Sigmoid colon (tissue), 7 donors: ENCODE data around the gene ATP2B2. TPM values are rescaled to one million over a fixed set of nuclear protein-coding genes. Genes with fewer than 3 reads are reported as not detected.

ENCODE experiments used
- DNase-seq: peaks from one replicate; pipeline ENCODE4 v3.0.0-alpha.2; 2019
- H3K27ac ChIP-seq, 4 donors: fragments of 200-600 bp; sonication (generic); one replicate each; pipeline ENCODE4 v1.5.1; 2016 to 2019; ENCODE audit warnings: mild to moderate bottlenecking in 1 of 4
- H3K27me3 ChIP-seq, 3 donors: fragments of 200-600 bp; sonication (generic); one replicate each; pipeline ENCODE4 v1.5.1; 2019; ENCODE audit warnings: mild to moderate bottlenecking in 1 of 3
- H3K36me3 ChIP-seq, 4 donors: fragments of 200-600 bp; sonication (generic); one replicate each; pipeline ENCODE4 v1.5.1; 2016 to 2019
- H3K4me1 ChIP-seq, 4 donors: fragments of 200-600 bp; sonication (generic); one replicate each; pipeline ENCODE4 v1.5.1; 2017 to 2019
- H3K4me3 ChIP-seq, 4 donors: fragments of 200-600 bp; sonication (generic); one replicate each; pipeline ENCODE4 v1.5.1; 2017 to 2019; ENCODE audit warnings: mild to moderate bottlenecking in 2 of 4, moderate library complexity in 1 of 4
- H3K9me3 ChIP-seq, 4 donors: fragments of 200-600 bp in 3 of 4; sonication (generic) in 3 of 4; one replicate each; pipeline versions ENCODE4 v1.5.1 to v1.6.1; 2013 to 2019
- CTCF ChIP-seq, 4 experiments: fragments of 450-650 bp in 3 of 4; fragments of 200-600 bp in 1 of 4; IDR thresholded peaks; one replicate each; pipeline ENCODE4 v1.5.1; 2016 to 2019; ENCODE audit warnings: antibody characterized with exemption in 4 of 4, mild to moderate bottlenecking in 3 of 4, moderate library complexity in 2 of 4
- EP300 ChIP-seq, 4 donors: sonication (generic); formaldehyde crosslinking; IDR thresholded peaks; one replicate each; pipeline ENCODE4 v1.6.1; 2017; ENCODE audit warnings: antibody characterized with exemption in 4 of 4
- POLR2A ChIP-seq, 2 donors: fragments of 450-650 bp; IDR thresholded peaks; one replicate each; pipeline ENCODE4 v1.6.1; 2016; ENCODE audit warnings: antibody characterized with exemption in 2 of 2, mild to moderate bottlenecking in 2 of 2, moderate library complexity in 2 of 2
- POLR2AphosphoS5 ChIP-seq, 4 donors: sonication (generic); formaldehyde crosslinking; IDR thresholded peaks; one replicate each; pipeline ENCODE4 v1.6.1; 2017; ENCODE audit warnings: antibody characterized with exemption in 4 of 4
- WGBS, 2 donors: extraction: QIAGEN DNeasy Blood & Tissue Kit; methylation state at CpG; one replicate each; pipeline ENCODE4 v1.1.7; 2013; 5-methylcytosine and 5-hydroxymethylcytosine counted together
- intact Hi-C: fragments of 100-400 bp; cut with DNase I; formaldehyde crosslinking; loops from one replicate; pipeline ENCODE4 v1.15.1; 2023
- polyA plus RNA-seq, 3 donors: library from polyadenylated mRNA; stranded (reverse); fragments of 200-250 nt; gene quantifications; one replicate each; pipeline ENCODE4 v1.2.3, GENCODE V29; 2013
- total RNA-seq, 4 donors: library from RNA; depleted of rRNA; stranded (reverse); fragments of >200 nt; gene quantifications; one replicate each; pipeline ENCODE4 v1.1.0, GENCODE V29; 2016
- donor health status: healthy with polysubstance abuse.
- donor health status: Bipolar disorder and iron deficiency.
- donor health status: healthy.

Gene ATP2B2
- total RNA-seq = under 1 TPM in 3 of 4 donors, not detected in 1; under 0.01 to 0.83 (median 0.36) TPM
- under 1 TPM in 1 of 3 donors, not detected in 2; 0.10 TPM for polyA plus RNA-seq

DNA sequence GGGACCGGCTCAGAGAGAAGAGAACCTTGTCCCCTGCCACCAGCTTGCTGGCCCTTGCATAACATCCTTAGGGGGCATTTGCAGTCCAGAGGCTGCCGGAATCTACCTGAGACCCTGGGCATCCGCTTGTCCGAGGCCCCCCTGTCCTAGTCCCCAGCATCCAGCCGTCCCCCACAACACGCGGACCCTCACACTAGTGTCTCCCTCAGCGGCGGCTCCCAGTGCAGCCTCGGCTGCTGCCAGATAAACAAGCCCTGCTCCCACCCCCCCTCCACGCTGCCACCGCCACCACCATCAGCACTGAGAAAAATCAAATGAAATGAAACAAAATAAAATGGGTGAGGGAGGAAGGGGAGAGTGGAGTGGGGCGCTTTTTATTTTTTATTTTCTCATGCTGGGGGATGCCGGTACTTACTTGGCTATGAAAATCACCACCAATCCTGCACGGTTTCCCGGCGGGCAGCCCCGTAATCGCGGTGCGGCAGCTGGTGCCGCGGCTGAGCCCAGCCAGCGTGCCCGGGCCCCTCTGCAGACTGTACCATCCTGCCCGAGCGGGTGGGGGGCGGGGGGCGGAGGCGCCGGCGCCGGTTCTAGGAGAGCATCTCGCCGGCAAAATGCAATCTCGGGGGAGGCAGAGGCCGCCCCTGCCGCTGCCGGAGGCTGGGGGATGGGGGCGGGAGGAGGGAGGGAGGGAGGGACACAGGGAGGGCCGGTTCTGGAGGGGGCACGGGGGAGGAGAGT, at the start of gene ATP2B2:
Gene ATP2B2, minus strand, starts transcription at position 537 of the 741 bp plus-strand sequence. CDS start 56,043 bp downstream, outside the sequence.
- Histone ChIP-seq H3K36me3 (no peaks in the 10 kb centered on the region), H3K27me3 (peaks cover 6 to 43% (median 31%) of the 10 kb centered on the region in 3 donors), H3K4me3 (peak within 1 kb of the TSS; percentile 14 to 44 (median 26)), H3K9me3 (no peaks in the 10 kb centered on the region), H3K27ac (no peak within 1 kb of the TSS), H3K4me1 (peaks cover 0 to 13% (median 11%) of the 10 kb centered on the region in 4 donors)
- intact Hi-C loops = no loop called here
- 7% methylated on average over 41 to 42 of the region's 42 CpGs for WGBS, 2 donors
- no peak for DNase-seq
- no peak for TF ChIP-seq POLR2A (IDR thresholded peaks at IDR 0.05)

DNA sequence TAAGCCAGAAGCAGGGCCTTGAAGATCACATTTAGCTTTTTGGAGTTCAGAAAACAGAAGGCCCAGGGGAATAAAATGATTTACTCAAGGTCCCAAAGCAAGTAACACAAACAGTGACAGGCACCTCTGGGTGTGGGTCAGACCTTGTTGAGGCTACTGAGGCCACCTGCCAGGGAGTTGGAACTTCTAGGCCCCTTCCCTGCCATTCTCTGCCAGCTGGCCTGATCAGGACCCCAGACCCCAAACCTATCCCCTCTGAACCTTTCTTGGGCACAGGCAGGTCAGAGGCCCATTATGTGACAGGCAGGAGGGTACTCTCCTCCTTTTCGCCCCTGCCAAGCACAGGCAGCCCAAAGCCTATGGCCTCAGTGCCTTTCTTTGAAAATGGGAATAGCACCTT, 49.4 kb upstream of the ATP2B2 start:
- H3K27ac ChIP-seq = no peak overlapping the region
- H3K36me3 ChIP-seq = no peaks in the 10 kb centered on the region
- intact Hi-C loops = no loop called here
- WGBS, 2 donors = 86 to 92% methylated on average over 1 of the region's 1 CpG
- no peaks in the 10 kb centered on the region for H3K27me3 ChIP-seq
- no peak for TF ChIP-seq POLR2AphosphoS5 (IDR thresholded peaks at IDR 0.05)
- TF ChIP-seq CTCF (IDR thresholded peaks at IDR 0.05) = no peak
- no peak for TF ChIP-seq EP300 (IDR thresholded peaks at IDR 0.05)
- TF ChIP-seq POLR2A (IDR thresholded peaks at IDR 0.05) = no peak
- no peaks in the 10 kb centered on the region for H3K4me1 ChIP-seq
- peak; percentile 22 for DNase-seq
- H3K4me3 ChIP-seq = no peak overlapping the region
- H3K9me3 ChIP-seq = no peaks in the 10 kb centered on the region

DNA sequence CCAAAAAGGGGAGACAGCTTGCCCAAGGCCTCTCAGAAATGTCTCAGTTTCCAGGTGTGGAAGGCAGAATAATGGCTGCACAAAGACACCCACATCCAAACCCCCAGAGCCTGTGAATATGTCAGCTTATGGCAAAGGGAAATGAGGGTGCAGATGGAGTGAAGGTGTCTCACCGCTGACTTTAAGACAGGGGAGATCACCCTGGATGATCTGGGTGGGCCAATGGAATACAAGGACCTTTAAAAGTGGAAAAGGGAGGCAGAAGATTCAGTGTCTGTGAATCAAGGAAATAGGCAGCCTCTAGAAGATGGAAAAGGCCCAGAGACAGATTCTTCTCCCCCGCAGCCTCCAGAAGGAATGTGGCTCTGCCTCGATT, 48.8 kb upstream of the ATP2B2 start:
- intact Hi-C loops = no loop called here
- H3K4me1 ChIP-seq = no peaks in the 10 kb centered on the region
- H3K36me3 ChIP-seq = no peaks in the 10 kb centered on the region
- H3K27ac ChIP-seq = no peak overlapping the region
- peaks cover 0 to 2% (median 0%) of the 10 kb centered on the region in 3 donors for H3K27me3 ChIP-seq
- WGBS, 2 donors = 91 to 93% methylated on average over 3 of the region's 3 CpGs
- no peak overlapping the region for H3K4me3 ChIP-seq
- no peak for DNase-seq
- H3K9me3 ChIP-seq = no peaks in the 10 kb centered on the region
- TF ChIP-seq POLR2A (IDR thresholded peaks at IDR 0.05) (no peak), POLR2AphosphoS5 (IDR thresholded peaks at IDR 0.05) (no peak), EP300 (IDR thresholded peaks at IDR 0.05) (no peak), CTCF (IDR thresholded peaks at IDR 0.05) (no peak)

DNA sequence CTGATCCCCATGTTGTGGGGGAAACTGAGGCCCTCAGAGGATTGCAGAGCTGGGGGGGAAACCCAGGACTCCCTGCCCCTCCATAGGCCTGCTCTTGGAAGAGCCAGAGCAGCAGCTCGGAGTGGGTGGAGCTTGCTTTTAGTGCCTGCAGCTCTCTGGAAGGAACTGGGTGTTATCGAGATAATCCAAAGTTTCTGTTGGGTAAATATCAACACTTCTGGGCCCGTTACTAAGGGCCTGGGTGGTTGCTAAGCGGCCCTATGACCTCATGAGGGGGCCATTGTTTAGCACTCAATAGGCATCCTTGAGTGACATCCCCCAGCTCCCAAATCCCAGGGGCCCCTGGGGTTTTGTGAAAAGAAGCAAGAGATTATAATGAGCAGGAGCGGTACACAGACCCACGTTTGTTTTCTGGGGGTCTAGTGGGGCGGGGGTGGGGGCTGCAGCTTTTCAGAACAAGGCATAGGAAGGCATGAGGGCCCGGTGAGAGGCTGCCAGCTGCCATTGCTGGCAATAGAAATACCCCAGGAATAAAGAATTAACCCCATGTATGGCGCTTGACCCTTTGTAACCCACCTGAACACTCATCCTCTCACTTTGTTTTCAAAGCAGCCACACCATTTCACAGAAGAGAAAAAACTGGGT, 48.3 kb upstream of the ATP2B2 start:
- no peak overlapping the region for H3K4me3 ChIP-seq
- H3K4me1 ChIP-seq = no peaks in the 10 kb centered on the region
- peaks cover 0 to 5% (median 0%) of the 10 kb centered on the region in 3 donors for H3K27me3 ChIP-seq
- WGBS, 2 donors = 25 to 47% methylated on average over 9 of the region's 9 CpGs
- H3K36me3 ChIP-seq = no peaks in the 10 kb centered on the region
- intact Hi-C loops = no loop called here
- H3K27ac ChIP-seq = no peak overlapping the region
- no peak for TF ChIP-seq POLR2A (IDR thresholded peaks at IDR 0.05)
- no peak for TF ChIP-seq CTCF (IDR thresholded peaks at IDR 0.05)
- TF ChIP-seq EP300 (IDR thresholded peaks at IDR 0.05) = no peak
- no peak for TF ChIP-seq POLR2AphosphoS5 (IDR thresholded peaks at IDR 0.05)
- peak; percentile 38 for DNase-seq
- no peaks in the 10 kb centered on the region for H3K9me3 ChIP-seq

- H3K27me3 ChIP-seq = peaks cover 0 to 5% (median 0%) of the 10 kb centered on the region in 3 donors
- H3K36me3 ChIP-seq = no peaks in the 10 kb centered on the region
- intact Hi-C loops = no loop called here
- WGBS, 2 donors = 68 to 73% methylated on average over 1 of the region's 1 CpG
- H3K4me3 ChIP-seq = no peak overlapping the region
- no peaks in the 10 kb centered on the region for H3K9me3 ChIP-seq
- DNase-seq = peak; percentile 11
- H3K27ac ChIP-seq = no peak overlapping the region
- H3K4me1 ChIP-seq = no peaks in the 10 kb centered on the region
- no peak for TF ChIP-seq POLR2A (IDR thresholded peaks at IDR 0.05)
Measured at GRCh38 chr3:10552631-10552943, 47.2 kb upstream of the ATP2B2 start.
